HG03159 (cell line): ENCODE measurements around the gene OARD1.

Experiments
- ATAC-seq: cut with Tn5 transposase; IDR thresholded peaks from one replicate; pipeline ENCODE4 v1.9.1; 2021; ENCODE audit warnings: mild to moderate bottlenecking, moderate library complexity; ENCODE audit not compliant: unreplicated experiment

The OARD1 gene

DNA sequence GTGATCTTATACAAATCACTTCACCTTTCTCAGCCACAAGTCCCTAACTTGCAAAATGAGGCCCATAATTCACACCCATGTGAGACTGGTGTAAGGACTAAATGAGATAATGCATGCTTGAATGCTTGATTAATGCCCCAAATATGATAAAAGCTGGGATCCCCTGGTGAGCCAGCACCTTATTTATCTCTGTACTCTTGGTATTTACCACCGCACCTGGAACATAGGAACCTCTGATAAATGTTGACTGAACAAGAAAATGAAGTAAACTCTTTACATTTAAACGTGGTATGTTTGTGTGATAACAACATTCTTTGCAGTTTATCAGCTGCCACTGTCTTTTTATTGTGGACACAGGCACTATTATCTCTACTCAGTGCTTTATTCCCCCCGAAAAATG is 21.6 kb downstream of the OARD1 start:
- ATAC-seq: no peak

- no peak for ATAC-seq
Observed at GRCh38 chr6:41049955-41050354, 22.2 kb downstream of the OARD1 start.

GRCh38 chr6:41049521-41049920 is 22.6 kb downstream of the OARD1 start:
- no peak for ATAC-seq

GRCh38 chr6:41047745-41048732 is 24.1 kb downstream of the OARD1 start:
- ATAC-seq: no peak

- ATAC-seq: no peak
Observed at GRCh38 chr6:41047306-41047705, 24.9 kb downstream of the OARD1 start.

- no peak for ATAC-seq
Observed at GRCh38 chr6:41046084-41046483, 26.1 kb downstream of the OARD1 start.

- no peak for ATAC-seq
Observed at GRCh38 chr6:41045664-41046063, 26.5 kb downstream of the OARD1 start.

DNA sequence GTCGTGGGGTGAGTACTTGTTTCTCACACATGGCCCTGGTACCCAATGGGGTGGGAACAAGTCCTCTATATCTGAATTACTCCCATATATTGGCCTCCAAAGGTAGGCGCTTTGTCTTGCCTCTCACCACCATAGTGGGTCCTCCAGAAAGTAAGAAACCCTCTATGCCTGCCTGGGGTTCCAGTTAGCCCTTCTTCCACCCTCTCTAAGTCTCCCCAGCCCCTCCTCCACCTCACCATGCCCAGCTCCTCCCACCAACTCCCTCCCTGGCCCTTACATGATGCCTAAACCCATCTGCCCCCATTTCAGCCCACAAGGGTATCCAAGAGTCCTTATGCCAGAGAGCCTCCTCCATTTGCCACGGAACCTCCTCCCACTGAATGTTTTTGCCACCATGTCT is 29.0 kb downstream of the OARD1 start:
- no peak for ATAC-seq

- ATAC-seq: no peak
Observed at GRCh38 chr6:41042226-41043055, 29.7 kb downstream of the OARD1 start, which contains the start of gene TSPO2. TSPO2 (plus strand) TSS chr6:41042467; CDS start chr6:41042986, 519 bp downstream.

DNA sequence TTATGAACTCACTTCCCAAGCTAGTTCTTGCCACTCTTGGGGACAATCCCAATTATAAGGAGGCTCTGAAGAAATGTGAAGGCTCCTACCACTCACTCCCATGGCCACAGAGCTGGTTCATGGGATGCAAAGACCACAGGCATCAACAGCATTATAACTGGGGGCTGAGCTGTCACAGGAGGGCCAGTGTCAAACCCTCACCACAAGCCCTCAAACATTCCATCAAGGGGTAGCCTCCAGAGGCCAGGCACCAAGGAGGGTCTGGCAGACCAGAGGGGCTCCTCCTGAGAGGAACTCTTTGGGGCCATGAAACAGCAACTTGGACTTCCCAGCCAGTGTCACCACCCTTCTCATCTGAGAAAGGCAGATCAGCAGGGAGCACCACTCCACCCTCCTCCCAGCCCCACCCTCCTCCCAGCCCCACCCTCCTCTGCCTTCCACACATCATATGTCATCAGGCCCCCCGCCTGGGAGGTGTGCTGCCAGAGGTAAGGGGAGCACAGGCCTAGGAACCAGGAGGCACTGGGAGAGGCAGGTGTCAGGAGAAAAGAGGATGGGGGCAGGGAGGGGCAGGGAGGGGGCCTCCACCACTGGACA is 31.1 kb downstream of the OARD1 start:
- no peak for ATAC-seq

DNA sequence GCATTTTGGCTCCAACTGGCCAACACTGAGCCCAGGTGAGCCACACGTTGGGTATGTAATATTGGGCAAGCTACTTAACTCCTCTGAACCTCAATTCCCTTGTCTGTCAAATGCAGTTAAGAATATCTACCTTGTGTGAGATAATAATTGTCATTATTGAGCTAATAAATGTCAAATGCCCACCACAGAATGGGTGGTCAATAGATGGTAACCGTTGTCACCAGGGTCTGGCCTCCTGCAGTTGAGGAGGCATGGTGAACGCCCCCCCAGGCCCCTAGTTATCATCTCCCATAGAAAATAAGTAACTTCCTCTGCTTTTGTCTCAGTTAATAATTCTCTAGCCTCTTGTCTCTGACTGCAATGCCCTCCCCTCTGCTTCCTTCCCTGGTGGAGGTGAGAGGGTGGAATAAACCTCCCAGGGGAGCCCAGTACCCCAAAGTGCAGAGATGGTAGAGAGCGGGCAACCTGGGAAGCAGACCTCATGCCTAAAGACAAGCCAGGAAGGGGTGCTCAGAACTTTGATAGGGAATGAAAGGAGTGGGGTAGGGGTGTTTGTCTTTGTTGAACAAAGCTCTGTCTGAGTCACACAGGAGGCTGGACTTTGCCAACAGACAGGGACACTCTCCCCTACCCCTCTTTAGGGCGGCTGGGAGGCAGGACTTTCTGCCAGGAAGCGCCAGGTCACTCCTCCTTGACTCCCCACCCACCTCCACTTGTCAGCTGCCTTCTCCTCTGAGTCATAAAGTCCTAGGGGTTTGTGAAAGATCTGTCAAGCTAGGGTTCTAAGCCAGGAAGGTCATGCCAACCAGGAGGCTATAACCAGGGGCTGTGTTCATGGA is 31.8 kb downstream of the OARD1 start:
- ATAC-seq: no peak

DNA sequence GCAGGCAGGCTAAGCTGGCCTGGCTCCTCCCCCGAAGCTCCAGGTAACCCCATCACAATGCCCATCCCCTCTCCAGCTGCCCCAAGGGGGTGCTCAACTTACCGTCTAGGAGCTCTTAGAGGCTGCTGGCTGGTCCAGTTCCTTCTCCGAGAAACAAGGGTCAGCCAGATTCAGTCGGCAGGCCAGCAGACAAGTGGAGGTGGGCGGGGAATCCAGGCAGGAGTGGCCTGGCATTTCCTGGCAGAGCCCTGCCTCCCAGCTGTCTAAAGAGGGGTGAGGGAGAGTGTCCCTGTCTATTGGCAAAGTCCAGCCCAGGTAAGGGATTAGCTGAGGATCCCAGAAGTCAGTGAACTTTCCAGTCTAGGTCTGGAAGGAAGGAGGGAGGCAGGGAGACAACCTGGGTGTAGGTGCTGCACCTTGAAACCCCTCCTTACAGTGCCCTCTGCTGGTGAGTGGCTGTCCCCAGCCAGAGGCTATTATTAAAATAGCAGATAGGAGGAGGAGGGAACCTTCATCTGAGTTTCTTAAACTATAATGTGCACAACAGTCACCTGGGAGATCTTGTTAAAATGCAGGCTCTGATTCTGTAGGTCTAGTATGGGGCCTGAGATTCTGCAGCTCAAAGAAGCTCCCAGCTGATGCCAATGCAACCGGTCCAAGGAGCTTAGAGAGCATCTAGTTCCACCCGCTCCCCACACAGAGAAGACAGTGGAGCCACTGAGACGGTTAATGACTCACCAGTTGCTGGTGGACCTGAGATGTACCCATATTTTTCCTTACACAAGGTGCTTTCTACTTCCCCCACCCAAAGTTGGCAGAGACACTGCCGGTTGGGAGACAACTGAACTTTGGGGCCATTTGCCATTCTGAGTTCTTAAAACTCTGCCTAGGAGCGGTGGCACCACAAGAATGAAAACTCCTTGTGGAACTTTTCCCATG is 32.8 kb downstream of the OARD1 start, which contains the start of gene UNC5CL:
Gene UNC5CL, minus strand, starts transcription at position 162 of the 939 bp plus-strand sequence. CDS start 4,147 bp downstream, outside the sequence.
- ATAC-seq: peak; percentile 54

- no peak for ATAC-seq
Observed at GRCh38 chr6:41038205-41038604, 34.0 kb downstream of the OARD1 start.

- no peak for ATAC-seq
Observed at GRCh38 chr6:41037107-41037900, 34.9 kb downstream of the OARD1 start.

DNA sequence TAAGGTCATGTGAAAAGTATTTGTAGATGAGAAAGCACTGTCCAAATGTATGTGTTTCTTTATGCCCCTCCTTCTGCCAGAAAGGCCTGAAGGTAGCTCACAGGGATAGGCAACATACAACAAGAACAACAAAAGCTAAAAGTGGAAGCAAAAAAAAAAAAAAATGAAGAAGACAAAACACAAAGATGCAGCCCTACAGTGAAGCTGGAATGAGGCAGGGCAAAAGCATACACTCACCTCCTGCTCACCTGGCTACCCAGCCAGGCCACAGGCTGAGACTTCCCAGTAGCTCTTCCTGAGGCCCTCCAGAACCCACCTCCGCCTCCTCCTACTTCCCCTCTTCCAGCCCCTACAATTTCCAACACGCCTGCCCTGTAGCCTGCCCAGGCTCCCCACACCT is 35.6 kb downstream of the OARD1 start:
- no peak for ATAC-seq

DNA sequence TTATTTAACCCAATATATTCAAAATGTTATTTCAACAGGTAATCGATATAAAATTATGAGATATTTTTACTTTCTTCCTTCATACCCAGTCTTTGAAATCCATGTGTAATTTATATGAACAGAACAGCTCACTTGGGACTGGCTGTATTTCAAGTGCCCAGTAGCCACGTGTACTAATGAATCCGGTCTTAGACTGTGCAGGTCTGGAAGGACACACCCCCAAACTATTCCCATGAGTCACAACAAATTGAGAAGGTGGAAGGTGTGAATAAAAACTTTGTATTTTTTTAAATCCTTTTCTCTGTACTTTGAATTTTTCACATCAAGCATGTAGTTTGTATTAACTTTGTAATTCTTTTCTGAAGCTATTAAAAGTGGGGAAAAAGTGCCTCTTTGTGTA is 36.0 kb downstream of the OARD1 start:
- no peak for ATAC-seq

DNA sequence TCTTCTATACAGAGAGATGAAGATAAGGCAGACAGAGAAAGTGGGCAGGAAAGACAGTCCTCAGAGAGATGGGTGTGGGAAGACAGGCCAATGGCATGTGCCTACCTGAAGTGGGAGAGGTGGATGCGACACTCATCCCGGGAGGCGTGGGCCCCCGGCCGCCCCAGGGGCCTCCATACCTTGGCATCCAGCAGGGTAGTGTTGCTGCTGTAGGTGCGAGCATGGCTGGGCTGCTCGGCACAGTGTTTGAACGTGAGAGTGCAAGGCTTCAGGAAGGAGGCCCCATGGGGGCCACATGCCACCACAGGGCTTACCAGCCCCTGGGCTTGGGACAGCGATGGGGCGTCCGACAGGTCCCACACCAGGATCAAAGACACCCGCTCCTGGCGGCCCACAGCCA is 38.4 kb downstream of the OARD1 start:
- ATAC-seq: no peak

DNA sequence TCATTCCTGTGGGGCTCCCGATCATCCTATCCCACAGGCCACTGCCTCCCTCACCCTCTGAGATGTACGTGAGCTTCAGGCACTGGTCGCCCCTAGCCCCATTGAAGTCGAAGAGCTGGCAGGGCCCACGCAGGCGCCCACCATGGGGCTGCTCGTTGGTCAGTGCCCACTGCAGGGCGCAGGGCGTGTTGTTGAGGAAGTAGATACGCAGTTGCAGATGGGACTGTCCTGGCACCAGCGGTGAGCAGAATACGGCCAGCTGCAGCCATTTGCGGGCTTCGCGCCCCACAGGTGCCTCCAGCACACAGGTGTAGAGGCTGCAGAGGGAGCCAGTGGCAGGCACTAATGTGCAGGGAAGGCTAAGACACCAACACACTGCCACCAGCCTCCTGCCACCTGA is 39.3 kb downstream of the OARD1 start:
- ATAC-seq: no peak
